Testis (tissue), 2 donors: ENCODE results near the gene FAM3C.

Experiments used
- POLR2A ChIP-seq: fragments of 450-650 bp; IDR thresholded peaks from one replicate; pipeline ENCODE4 v1.6.1; 2017; ENCODE audit warnings: antibody characterized with exemption, mild to moderate bottlenecking, moderate library complexity
- TF ChIP-seq, protein P1 (sequence below), 3 experiments: fragments of 450-650 bp in 2 of 3; fragments of 200-600 bp in 1 of 3; sonication (generic) in 1 of 3; IDR thresholded peaks; one replicate each; pipeline ENCODE4 v1.5.1; 2016 to 2019; ENCODE audit warnings: antibody characterized with exemption in 3 of 3, mild to moderate bottlenecking in 2 of 3, moderate library complexity in 1 of 3

DNA sequence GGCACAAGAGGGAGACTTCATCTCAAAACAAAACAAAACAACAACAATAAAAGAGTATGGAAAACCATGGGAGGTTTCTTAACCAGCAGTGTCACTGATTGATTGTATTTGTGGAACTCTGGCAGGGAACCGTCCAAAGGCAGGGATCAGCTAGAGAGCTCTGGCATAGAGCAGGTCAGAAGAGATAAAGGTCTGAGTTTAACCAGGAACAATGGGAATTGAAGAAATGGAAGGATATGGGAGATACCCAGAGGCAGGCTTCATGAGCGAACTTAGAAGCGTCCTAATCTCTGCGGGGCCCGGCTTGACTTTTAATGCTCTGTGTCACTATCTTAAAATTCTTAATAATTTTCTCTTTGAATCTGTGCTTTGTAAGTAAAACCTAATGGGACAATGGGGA is 10.4 kb upstream of the FAM3C start:
- TF ChIP-seq, protein P1, sequence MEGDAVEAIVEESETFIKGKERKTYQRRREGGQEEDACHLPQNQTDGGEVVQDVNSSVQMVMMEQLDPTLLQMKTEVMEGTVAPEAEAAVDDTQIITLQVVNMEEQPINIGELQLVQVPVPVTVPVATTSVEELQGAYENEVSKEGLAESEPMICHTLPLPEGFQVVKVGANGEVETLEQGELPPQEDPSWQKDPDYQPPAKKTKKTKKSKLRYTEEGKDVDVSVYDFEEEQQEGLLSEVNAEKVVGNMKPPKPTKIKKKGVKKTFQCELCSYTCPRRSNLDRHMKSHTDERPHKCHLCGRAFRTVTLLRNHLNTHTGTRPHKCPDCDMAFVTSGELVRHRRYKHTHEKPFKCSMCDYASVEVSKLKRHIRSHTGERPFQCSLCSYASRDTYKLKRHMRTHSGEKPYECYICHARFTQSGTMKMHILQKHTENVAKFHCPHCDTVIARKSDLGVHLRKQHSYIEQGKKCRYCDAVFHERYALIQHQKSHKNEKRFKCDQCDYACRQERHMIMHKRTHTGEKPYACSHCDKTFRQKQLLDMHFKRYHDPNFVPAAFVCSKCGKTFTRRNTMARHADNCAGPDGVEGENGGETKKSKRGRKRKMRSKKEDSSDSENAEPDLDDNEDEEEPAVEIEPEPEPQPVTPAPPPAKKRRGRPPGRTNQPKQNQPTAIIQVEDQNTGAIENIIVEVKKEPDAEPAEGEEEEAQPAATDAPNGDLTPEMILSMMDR (IDR thresholded peaks at IDR 0.05): no peak
- TF ChIP-seq POLR2A: no peak
